HEK293 (cell line): ENCODE measurements around the gene LRCH4.

Experiments
- GLIS1 ChIP-seq: fragments of 450-650 bp; formaldehyde crosslinking; IDR thresholded peaks from 2 replicates; pipeline ENCODE4 v1.5.1; 2016; ENCODE audit warnings: missing biosample characterization, missing genetic modification characterization
- HOXD13 ChIP-seq: sonication (generic); formaldehyde crosslinking; IDR thresholded peaks from 2 replicates; pipeline ENCODE4 v1.8.0; 2022; ENCODE audit warnings: missing genetic modification reagents, borderline replicate concordance
- KLF10 ChIP-seq: fragments of 450-650 bp; IDR thresholded peaks from 2 replicates; pipeline ENCODE4 v1.5.1; 2018; ENCODE audit warnings: missing biosample characterization, mild to moderate bottlenecking, missing genetic modification characterization
- KLF9 ChIP-seq: fragments of 450-650 bp; formaldehyde crosslinking; IDR thresholded peaks from 2 replicates; pipeline ENCODE4 v1.5.1; 2016; ENCODE audit warnings: missing biosample characterization, missing genetic modification characterization, low read depth
- PATZ1 ChIP-seq: fragments of 450-650 bp; formaldehyde crosslinking; IDR thresholded peaks from 2 replicates; pipeline ENCODE4 v1.5.1; 2016; ENCODE audit warnings: missing biosample characterization, missing genetic modification characterization
- SP2 ChIP-seq: fragments of 450-650 bp; formaldehyde crosslinking; IDR thresholded peaks from 2 replicates; pipeline ENCODE4 v1.5.1; 2016; ENCODE audit warnings: missing biosample characterization, missing genetic modification characterization
- YY2 ChIP-seq: fragments of 450-650 bp; formaldehyde crosslinking; IDR thresholded peaks from 2 replicates; pipeline ENCODE4 v1.5.1; 2016; ENCODE audit warnings: missing biosample characterization, missing genetic modification characterization
- ZBTB8A ChIP-seq: fragments of 450-650 bp; formaldehyde crosslinking; IDR thresholded peaks from 2 replicates; pipeline ENCODE4 v1.5.1; 2016; ENCODE audit warnings: missing biosample characterization, missing genetic modification characterization
- ZFP3 ChIP-seq: fragments of 450-650 bp; formaldehyde crosslinking; IDR thresholded peaks from 2 replicates; pipeline ENCODE4 v1.5.1; 2016; ENCODE audit warnings: low read depth, missing biosample characterization, missing genetic modification characterization
- ZIC2 ChIP-seq: fragments of 450-650 bp; formaldehyde crosslinking; IDR thresholded peaks from 2 replicates; pipeline ENCODE4 v1.5.1; 2016; ENCODE audit warnings: missing biosample characterization, missing genetic modification characterization
- ZNF133 ChIP-seq: fragments of 450-650 bp; formaldehyde crosslinking; IDR thresholded peaks from 2 replicates; pipeline ENCODE4 v1.5.1; 2016; ENCODE audit warnings: missing biosample characterization, missing genetic modification characterization
- ZNF155 ChIP-seq: fragments of 450-650 bp; formaldehyde crosslinking; IDR thresholded peaks from 2 replicates; pipeline ENCODE4 v1.5.1; 2016; ENCODE audit warnings: missing biosample characterization, missing genetic modification characterization
- ZNF174 ChIP-seq: fragments of 450-650 bp; formaldehyde crosslinking; IDR thresholded peaks from 2 replicates; pipeline ENCODE4 v1.5.0; 2017; ENCODE audit warnings: missing biosample characterization, mild to moderate bottlenecking, missing genetic modification characterization
- ZNF184 ChIP-seq: fragments of 450-650 bp; IDR thresholded peaks from 2 replicates; pipeline ENCODE4 v1.5.1; 2018; ENCODE audit warnings: missing biosample characterization, mild to moderate bottlenecking, missing genetic modification characterization
- ZNF24 ChIP-seq: fragments of 450-650 bp; formaldehyde crosslinking; IDR thresholded peaks from 2 replicates; pipeline ENCODE4 v1.5.1; 2016; ENCODE audit warnings: missing biosample characterization, missing genetic modification characterization
- ZNF248 ChIP-seq: fragments of 450-650 bp; formaldehyde crosslinking; IDR thresholded peaks from 2 replicates; pipeline ENCODE4 v1.5.1; 2017; ENCODE audit warnings: missing biosample characterization, missing genetic modification characterization
- ZNF391 ChIP-seq: fragments of 450-650 bp; formaldehyde crosslinking; IDR thresholded peaks from 2 replicates; pipeline ENCODE4 v1.5.1; 2016; ENCODE audit warnings: low read depth, missing biosample characterization, missing genetic modification characterization, borderline replicate concordance
- ZNF521 ChIP-seq: fragments of 450-650 bp; formaldehyde crosslinking; IDR thresholded peaks from 2 replicates; pipeline ENCODE4 v1.5.1; 2017; ENCODE audit warnings: missing biosample characterization, mild to moderate bottlenecking, missing genetic modification characterization
- ZNF529 ChIP-seq: fragments of 450-650 bp; formaldehyde crosslinking; IDR thresholded peaks from 2 replicates; pipeline ENCODE4 v1.5.1; 2017; ENCODE audit warnings: missing genetic modification characterization, missing biosample characterization; ENCODE audit not compliant: insufficient replicate concordance
- ZNF544 ChIP-seq: fragments of 450-650 bp; formaldehyde crosslinking; IDR thresholded peaks from 2 replicates; pipeline ENCODE4 v1.5.0; 2017; ENCODE audit warnings: missing biosample characterization, missing genetic modification characterization
- ZNF555 ChIP-seq: fragments of 450-650 bp; formaldehyde crosslinking; conservative IDR thresholded peaks from 2 replicates; pipeline ENCODE4 v1.5.1; 2017; ENCODE audit warnings: missing biosample characterization, mild to moderate bottlenecking, missing genetic modification characterization, inconsistent platforms
- ZNF600 ChIP-seq: fragments of 450-650 bp; formaldehyde crosslinking; IDR thresholded peaks from 2 replicates; pipeline ENCODE4 v1.5.1; 2016; ENCODE audit warnings: missing biosample characterization, missing genetic modification characterization
- ZNF747 ChIP-seq: fragments of 450-650 bp; formaldehyde crosslinking; IDR thresholded peaks from 2 replicates; pipeline ENCODE4 v1.5.1; 2016; ENCODE audit warnings: missing biosample characterization, missing genetic modification characterization
- ZNF777 ChIP-seq: fragments of 450-650 bp; formaldehyde crosslinking; IDR thresholded peaks from 2 replicates; pipeline ENCODE4 v1.5.1; 2017; ENCODE audit warnings: missing biosample characterization, missing genetic modification characterization, borderline replicate concordance
- ZNF837 ChIP-seq: fragments of 450-650 bp; formaldehyde crosslinking; IDR thresholded peaks from 2 replicates; pipeline ENCODE4 v1.5.1; 2016; ENCODE audit warnings: missing biosample characterization, missing genetic modification characterization
- ZSCAN23 ChIP-seq: fragments of 450-650 bp; formaldehyde crosslinking; IDR thresholded peaks from 2 replicates; pipeline ENCODE4 v1.5.1; 2016; ENCODE audit warnings: missing biosample characterization, missing genetic modification characterization
- TF ChIP-seq, protein P1 (sequence below): fragments of 450-650 bp; formaldehyde crosslinking; IDR thresholded peaks from 2 replicates; pipeline ENCODE4 v1.5.1; 2016; ENCODE audit warnings: missing biosample characterization, missing genetic modification characterization
- TF ChIP-seq, protein P2 (sequence below): fragments of 450-650 bp; formaldehyde crosslinking; IDR thresholded peaks from 2 replicates; pipeline ENCODE4 v1.5.1; 2016; ENCODE audit warnings: missing biosample characterization, missing genetic modification characterization
- TF ChIP-seq, protein P3 (sequence below): fragments of 450-650 bp; formaldehyde crosslinking; IDR thresholded peaks from 2 replicates; pipeline ENCODE4 v1.5.1; 2017; ENCODE audit warnings: missing biosample characterization, missing genetic modification characterization
- TF ChIP-seq, protein P4 (sequence below): fragments of 450-650 bp; formaldehyde crosslinking; conservative IDR thresholded peaks from 2 replicates; pipeline ENCODE4 v1.5.1; 2016; ENCODE audit warnings: low read depth, missing biosample characterization, missing genetic modification characterization

Gene LRCH4

DNA sequence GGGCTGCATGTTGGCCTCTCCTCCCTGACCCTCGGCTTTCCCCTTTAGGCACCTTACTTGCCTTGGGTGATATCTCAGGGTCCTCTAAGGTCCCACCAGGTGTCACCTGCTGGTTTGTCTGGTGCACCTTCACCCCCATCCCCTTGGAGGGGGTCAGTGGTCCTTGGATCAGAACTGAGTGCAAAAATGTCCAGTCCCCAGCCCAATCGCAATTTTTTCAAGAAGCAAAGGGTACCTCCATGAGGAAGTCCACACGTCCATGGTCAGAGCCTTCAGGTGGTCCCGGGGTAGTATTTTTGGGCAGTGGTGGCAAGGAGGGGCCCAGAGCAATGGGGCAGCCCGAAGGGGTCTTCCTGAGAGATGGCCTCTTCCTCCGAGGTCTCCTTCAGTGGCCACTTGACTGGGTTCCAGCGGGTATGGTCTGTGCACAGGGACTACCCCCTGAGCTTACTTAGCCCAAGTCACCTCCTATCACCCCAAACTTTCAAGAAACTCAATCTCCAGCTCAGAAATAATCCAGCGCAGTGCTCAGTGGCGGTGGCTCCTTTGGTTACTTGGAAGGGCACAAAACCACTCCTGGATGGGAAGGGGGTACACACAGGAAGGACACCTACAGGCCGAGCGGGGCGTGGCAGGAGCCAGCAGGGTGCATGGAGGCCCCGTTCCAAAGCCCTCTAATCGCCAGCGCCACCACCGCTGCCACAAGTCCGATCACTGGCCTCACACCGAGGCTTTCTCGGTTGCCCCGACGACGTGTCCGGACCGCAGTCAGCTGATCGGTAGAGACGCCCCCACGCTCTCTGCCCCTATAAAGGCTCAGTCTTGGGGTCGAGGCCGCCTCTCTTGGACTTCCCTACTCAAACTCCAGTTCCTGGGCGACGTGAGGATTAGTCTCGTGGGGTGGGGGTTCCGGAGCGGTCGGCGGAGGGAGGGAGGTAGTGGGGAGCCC, 16.8 kb downstream of the LRCH4 start (continued):
- TF ChIP-seq HOXD13 (CRISPR knock-in tag), result no peak
- TF ChIP-seq GLIS1, result no peak
- peak; percentile 48 for TF ChIP-seq SP2 (tag by site-specific recombination)
- no peak for TF ChIP-seq ZNF837 (tag by site-specific recombination)
- TF ChIP-seq ZNF777, result peak; percentile 84; the same call in 1 of the 2 replicates
- TF ChIP-seq, protein P1, sequence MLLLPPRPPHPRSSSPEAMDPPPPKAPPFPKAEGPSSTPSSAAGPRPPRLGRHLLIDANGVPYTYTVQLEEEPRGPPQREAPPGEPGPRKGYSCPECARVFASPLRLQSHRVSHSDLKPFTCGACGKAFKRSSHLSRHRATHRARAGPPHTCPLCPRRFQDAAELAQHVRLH (tag by site-specific recombination), result 0 out of 2 replicates have a peak, but pooled peaks have one; percentile 9
- no peak for TF ChIP-seq ZNF555
- no peak for TF ChIP-seq ZNF747 (tag by site-specific recombination)
- TF ChIP-seq ZIC2 (tag by site-specific recombination), result no peak
- TF ChIP-seq, protein P2, sequence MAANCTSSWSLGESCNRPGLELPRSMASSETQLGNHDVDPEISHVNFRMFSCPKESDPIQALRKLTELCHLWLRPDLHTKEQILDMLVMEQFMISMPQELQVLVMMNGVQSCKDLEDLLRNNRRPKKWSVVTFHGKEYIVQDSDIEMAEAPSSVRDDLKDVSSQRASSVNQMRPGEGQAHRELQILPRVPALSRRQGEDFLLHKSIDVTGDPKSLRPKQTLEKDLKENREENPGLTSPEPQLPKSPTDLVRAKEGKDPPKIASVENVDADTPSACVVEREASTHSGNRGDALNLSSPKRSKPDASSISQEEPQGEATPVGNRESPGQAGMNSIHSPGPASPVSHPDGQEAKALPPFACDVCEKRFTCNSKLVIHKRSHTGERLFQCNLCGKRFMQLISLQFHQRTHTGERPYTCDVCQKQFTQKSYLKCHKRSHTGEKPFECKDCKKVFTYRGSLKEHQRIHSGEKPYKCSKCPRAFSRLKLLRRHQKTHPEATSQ (tag by site-specific recombination), result no peak
- no peak for TF ChIP-seq ZNF544 (tag by site-specific recombination)
- TF ChIP-seq ZNF133, result no peak
- TF ChIP-seq YY2 (tag by site-specific recombination), result no peak
- TF ChIP-seq ZNF391 (tag by site-specific recombination), result no peak
- TF ChIP-seq ZNF529, result no peak
- TF ChIP-seq, protein P3, sequence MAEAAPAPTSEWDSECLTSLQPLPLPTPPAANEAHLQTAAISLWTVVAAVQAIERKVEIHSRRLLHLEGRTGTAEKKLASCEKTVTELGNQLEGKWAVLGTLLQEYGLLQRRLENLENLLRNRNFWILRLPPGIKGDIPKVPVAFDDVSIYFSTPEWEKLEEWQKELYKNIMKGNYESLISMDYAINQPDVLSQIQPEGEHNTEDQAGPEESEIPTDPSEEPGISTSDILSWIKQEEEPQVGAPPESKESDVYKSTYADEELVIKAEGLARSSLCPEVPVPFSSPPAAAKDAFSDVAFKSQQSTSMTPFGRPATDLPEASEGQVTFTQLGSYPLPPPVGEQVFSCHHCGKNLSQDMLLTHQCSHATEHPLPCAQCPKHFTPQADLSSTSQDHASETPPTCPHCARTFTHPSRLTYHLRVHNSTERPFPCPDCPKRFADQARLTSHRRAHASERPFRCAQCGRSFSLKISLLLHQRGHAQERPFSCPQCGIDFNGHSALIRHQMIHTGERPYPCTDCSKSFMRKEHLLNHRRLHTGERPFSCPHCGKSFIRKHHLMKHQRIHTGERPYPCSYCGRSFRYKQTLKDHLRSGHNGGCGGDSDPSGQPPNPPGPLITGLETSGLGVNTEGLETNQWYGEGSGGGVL (tag by site-specific recombination), result 0 out of 2 replicates have a peak, but pooled peaks have one; percentile 30
- TF ChIP-seq ZSCAN23 (tag by site-specific recombination), result no peak
- no peak; the same call in 1 of the 2 replicates for TF ChIP-seq ZNF600 (tag by site-specific recombination)
- TF ChIP-seq KLF9 (tag by site-specific recombination), result peak; percentile 59; the same call in 1 of the 2 replicates
- TF ChIP-seq ZNF155 (tag by site-specific recombination), result no peak
- TF ChIP-seq ZNF521 (tag by site-specific recombination), result no peak
- TF ChIP-seq PATZ1 (tag by site-specific recombination), result peak; percentile 89
- TF ChIP-seq, protein P4, sequence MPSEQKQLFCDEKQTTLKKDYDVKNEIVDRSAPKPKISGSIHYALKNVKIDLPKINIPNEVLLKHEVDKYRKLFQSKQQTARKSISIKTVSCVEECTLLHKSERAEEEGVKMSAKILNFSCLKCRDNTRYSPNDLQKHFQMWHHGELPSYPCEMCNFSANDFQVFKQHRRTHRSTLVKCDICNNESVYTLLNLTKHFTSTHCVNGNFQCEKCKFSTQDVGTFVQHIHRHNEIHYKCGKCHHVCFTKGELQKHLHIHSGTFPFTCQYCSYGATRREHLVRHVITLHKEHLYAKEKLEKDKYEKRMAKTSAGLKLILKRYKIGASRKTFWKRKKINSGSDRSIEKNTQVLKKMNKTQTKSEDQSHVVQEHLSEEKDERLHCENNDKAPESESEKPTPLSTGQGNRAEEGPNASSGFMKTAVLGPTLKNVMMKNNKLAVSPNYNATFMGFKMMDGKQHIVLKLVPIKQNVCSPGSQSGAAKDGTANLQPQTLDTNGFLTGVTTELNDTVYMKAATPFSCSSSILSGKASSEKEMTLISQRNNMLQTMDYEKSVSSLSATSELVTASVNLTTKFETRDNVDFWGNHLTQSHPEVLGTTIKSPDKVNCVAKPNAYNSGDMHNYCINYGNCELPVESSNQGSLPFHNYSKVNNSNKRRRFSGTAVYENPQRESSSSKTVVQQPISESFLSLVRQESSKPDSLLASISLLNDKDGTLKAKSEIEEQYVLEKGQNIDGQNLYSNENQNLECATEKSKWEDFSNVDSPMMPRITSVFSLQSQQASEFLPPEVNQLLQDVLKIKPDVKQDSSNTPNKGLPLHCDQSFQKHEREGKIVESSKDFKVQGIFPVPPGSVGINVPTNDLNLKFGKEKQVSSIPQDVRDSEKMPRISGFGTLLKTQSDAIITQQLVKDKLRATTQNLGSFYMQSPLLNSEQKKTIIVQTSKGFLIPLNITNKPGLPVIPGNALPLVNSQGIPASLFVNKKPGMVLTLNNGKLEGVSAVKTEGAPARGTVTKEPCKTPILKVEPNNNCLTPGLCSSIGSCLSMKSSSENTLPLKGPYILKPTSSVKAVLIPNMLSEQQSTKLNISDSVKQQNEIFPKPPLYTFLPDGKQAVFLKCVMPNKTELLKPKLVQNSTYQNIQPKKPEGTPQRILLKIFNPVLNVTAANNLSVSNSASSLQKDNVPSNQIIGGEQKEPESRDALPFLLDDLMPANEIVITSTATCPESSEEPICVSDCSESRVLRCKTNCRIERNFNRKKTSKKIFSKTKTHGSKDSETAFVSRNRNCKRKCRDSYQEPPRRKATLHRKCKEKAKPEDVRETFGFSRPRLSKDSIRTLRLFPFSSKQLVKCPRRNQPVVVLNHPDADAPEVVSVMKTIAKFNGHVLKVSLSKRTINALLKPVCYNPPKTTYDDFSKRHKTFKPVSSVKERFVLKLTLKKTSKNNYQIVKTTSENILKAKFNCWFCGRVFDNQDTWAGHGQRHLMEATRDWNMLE (tag by site-specific recombination), result no peak
- TF ChIP-seq KLF10 (tag by site-specific recombination), result no peak
- no peak for TF ChIP-seq ZNF248 (tag by site-specific recombination)
- no peak for TF ChIP-seq ZNF184 (tag by site-specific recombination)
- TF ChIP-seq ZBTB8A (tag by site-specific recombination), result peak; percentile 67
- TF ChIP-seq ZFP3 (tag by site-specific recombination), result no peak
- TF ChIP-seq ZNF174 (tag by site-specific recombination), result no peak
- TF ChIP-seq ZNF24 (tag by site-specific recombination), result peak; percentile 48; the same call in 1 of the 2 replicates
- TF ChIP-seq, all 188 proteins: peak for 17
